GM11168 (cell line): ENCODE measurements around the gene ERLIN1.

Experiments used
- in situ Hi-C: fragments of 300-500 bp; cut with MboI; formaldehyde crosslinking; loops from one replicate; pipeline ENCODE4 v1.12.0; 2022; ENCODE audit warnings: low sequenced_read_pairs; ENCODE audit not compliant: unreplicated experiment

The ERLIN1 gene

GRCh38 chr10:100174699-100175677, 10.8 kb downstream of the ERLIN1 start:
- in situ Hi-C loops: no loop called here

GRCh38 chr10:100173035-100173434, 12.8 kb downstream of the ERLIN1 start:
- in situ Hi-C loops: no loop called here

GRCh38 chr10:100172349-100172748, 13.5 kb downstream of the ERLIN1 start:
- in situ Hi-C loops: no loop called here

GRCh38 chr10:100168313-100168643, 17.6 kb downstream of the ERLIN1 start:
- in situ Hi-C loops: no loop called here

GRCh38 chr10:100167553-100168312, 18.1 kb downstream of the ERLIN1 start:
- in situ Hi-C loops: no loop called here

GRCh38 chr10:100163704-100164621, 21.9 kb downstream of the ERLIN1 start:
- in situ Hi-C loops: no loop called here

GRCh38 chr10:100162696-100163095, 23.1 kb downstream of the ERLIN1 start:
- in situ Hi-C loops: no loop called here

- in situ Hi-C loops: no loop called here
Observed at GRCh38 chr10:100158044-100158805, 27.6 kb downstream of the ERLIN1 start.

- in situ Hi-C loops: no loop called here
Observed at GRCh38 chr10:100157156-100157555, 28.7 kb downstream of the ERLIN1 start.

GRCh38 chr10:100155936-100156335, 29.9 kb downstream of the ERLIN1 start:
- in situ Hi-C loops: no loop called here

- in situ Hi-C loops: no loop called here
Observed at GRCh38 chr10:100154666-100155065, 31.2 kb downstream of the ERLIN1 start.

GRCh38 chr10:100153239-100153825, 32.5 kb downstream of the ERLIN1 start:
- in situ Hi-C loops: no loop called here

GRCh38 chr10:100151723-100152300, 34.0 kb downstream of the ERLIN1 start:
- in situ Hi-C loops: no loop called here

- in situ Hi-C loops: no loop called here
Observed at GRCh38 chr10:100148353-100149211, 37.2 kb downstream of the ERLIN1 start.

GRCh38 chr10:100146875-100147650, 38.8 kb downstream of the ERLIN1 start:
- in situ Hi-C loops: no loop called here

- in situ Hi-C loops: no loop called here
Observed at GRCh38 chr10:100146398-100146797, 39.4 kb downstream of the ERLIN1 start.

GRCh38 chr10:100143756-100144155, 42.1 kb downstream of the ERLIN1 start:
- in situ Hi-C loops: no loop called here
